GM12875 (cell line): Measurements from ENCODE around the gene SLC38A10.

Source experiments
- H3K4me3 ChIP-seq: one replicate; pipeline ENCODE4 v1.5.1; 2011; ENCODE audit warnings: low read depth, low read length, control low read depth
- CTCF ChIP-seq: IDR thresholded peaks from 2 replicates; pipeline ENCODE4 v1.5.1; 2011; ENCODE audit warnings: low read depth, mild to moderate bottlenecking, control low read depth, inconsistent platforms, low read length, moderate library complexity, borderline replicate concordance; ENCODE audit not compliant: insufficient read depth

Gene SLC38A10

GRCh38 chr17:81200695-81201580 lies 94.2 kb downstream of the SLC38A10 start:
- no peak overlapping the region for H3K4me3 ChIP-seq
- TF ChIP-seq CTCF, result peak; percentile 50; the same call in 1 of the 2 replicates

DNA sequence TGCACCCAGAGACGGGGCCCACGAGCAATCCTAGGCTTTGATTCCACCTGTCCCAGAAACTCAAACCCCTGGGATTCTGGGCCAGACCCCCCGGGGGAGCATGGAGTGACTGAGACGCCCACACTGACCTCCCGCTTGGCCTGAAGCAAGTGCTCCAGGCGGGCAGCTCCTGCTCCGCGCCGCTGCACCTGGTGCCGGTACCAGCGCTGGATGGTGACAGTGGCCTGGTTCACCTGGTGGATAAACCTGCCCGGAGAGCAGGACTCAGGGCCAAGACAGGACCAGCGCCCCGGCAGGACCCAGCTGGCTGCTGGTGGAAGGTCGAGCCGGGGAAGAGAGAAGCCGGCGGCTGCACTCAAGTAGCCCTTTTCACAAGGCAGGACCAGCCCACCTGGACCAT lies 94.9 kb downstream of the SLC38A10 start:
- no peak overlapping the region for H3K4me3 ChIP-seq
- TF ChIP-seq CTCF, result no peak

- TF ChIP-seq CTCF, result no peak
- no peak overlapping the region for H3K4me3 ChIP-seq
Observed at GRCh38 chr17:81199482-81199830, 95.7 kb downstream of the SLC38A10 start.

DNA sequence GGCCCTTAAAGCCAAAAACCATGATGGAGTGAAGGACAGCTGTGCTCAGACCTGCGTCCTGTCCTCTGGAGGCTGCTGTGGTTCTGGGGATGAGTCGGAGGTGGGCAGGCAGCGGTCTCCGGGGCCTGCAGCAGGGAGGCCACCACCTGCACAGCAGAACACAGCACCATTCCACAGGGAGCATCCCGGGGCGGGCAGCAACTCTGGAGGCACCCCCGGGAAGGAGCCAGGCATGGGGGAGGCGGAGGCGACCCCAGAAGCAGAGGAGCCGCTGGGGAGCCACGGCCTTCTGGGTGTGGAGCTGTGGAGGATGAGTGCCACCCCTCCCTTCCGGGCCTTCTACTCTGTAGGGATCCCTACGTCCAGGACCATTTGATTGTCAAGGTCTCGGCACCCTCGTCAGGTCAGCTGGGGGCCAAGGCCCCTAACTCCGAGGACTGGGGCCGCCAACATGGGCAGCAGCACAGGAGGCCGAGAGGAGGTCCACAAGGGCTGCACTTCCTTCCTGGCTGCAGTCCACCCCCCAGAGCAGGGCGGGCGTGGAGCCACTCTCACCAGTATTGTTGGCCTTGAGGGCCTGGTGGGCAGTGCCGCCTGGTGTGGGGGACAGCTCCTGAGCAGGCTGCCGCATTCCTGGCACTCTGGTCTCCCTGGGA lies 96.2 kb downstream of the SLC38A10 start:
- no peak for TF ChIP-seq CTCF

DNA sequence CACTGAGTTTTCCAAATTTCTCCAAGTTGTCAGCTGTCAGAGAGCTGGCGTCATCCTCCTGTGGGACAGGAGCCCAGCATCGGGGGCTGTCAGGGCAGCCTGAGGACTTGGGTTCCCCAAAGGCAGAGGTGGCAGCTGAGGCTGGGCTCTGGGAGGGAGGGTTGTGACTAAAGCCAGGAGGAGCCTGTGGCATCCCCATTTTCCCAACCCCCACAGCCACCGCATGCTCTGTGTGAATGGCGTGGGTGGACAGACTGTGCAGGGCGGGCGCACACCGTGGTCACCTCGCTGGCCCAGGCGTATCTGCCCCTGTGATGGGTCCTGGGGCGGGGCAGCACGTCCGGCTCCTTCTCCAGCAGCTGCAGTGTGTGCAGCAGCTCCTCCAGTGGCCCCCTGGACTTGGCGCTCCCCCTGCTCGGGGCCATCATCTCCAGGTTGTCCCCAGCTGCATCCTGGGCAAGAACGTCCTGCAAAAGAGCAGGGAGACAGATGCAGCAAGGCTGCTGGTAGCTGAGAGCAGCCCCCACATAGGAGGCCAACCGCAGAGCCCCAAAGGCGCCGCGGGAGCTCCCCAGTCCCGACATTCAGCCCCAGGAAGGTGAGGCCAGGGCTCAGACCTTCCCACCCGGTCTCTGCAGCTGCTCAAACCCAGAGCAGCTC lies 97.1 kb downstream of the SLC38A10 start:
- H3K4me3 ChIP-seq, result no peak overlapping the region
- no peak for TF ChIP-seq CTCF

More for the DNA sequence above, 96.2 kb downstream of the SLC38A10 start:
- H3K4me3 ChIP-seq, result no peak overlapping the region

DNA sequence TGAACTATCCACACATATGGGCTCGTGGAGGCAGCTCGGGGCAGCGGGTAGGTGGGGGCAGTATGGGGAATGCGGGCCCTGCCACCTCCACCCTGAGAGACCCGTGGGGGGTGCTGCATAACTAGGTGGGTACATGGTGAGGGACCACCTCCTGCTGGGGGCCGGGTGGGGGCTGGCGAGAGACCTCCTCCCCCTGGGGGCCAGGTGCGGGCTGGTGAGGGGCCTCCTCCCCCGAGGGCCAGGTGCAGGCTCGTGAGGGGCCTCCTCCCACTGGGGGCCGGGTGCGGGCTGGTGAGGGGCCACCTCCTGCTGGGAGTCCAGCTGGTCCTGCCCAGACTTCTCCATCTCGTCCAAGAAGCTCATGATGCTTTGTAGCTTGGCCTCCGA lies 97.7 kb downstream of the SLC38A10 start:
- no peak overlapping the region for H3K4me3 ChIP-seq
- no peak for TF ChIP-seq CTCF
